A549 (cell line): Measurements from ENCODE around the gene KCNJ9.

Source experiments
- CTCF ChIP-seq: fragments of >200 bp; sonication (Bioruptor Twin); formaldehyde crosslinking; IDR thresholded peaks from 3 replicates; pipeline ENCODE4 v1.5.1; 2016
- ELK1 ChIP-seq: fragments of 150-350 bp; IDR thresholded peaks from 2 replicates; pipeline ENCODE4 v1.6.1; 2014; ENCODE audit warnings: low read depth, mild to moderate bottlenecking, low read length
- EP300 ChIP-seq, 2 experiments: fragments of >200 bp; sonication (Bioruptor Twin); formaldehyde crosslinking; IDR thresholded peaks; 2 replicates in 1 of 2; 3 replicates in 1 of 2; pipeline ENCODE4 v1.6.1; 2016 to 2017
- MAX ChIP-seq: IDR thresholded peaks from 2 replicates; pipeline ENCODE4 v1.6.1; 2012
- MAZ ChIP-seq: fragments of 150-350 bp; IDR thresholded peaks from 2 replicates; pipeline ENCODE4 v1.6.1; 2014; ENCODE audit warnings: antibody characterized with exemption, low read depth, low read length, borderline replicate concordance
- MYC ChIP-seq: IDR thresholded peaks from 2 replicates; pipeline ENCODE4 v1.6.1; 2012; ENCODE audit warnings: mild to moderate bottlenecking, inconsistent platforms, low read length, improper control_type of control experiment, borderline replicate concordance
- RCOR1 ChIP-seq: fragments of 150-350 bp; IDR thresholded peaks from 2 replicates; pipeline ENCODE4 v1.6.1; 2014; ENCODE audit warnings: antibody characterized with exemption, low read length, low read depth
- REST ChIP-seq: fragments of 200-600 bp; sonication (generic); IDR thresholded peaks from 2 replicates; pipeline ENCODE4 v1.6.1; 2016; ENCODE audit warnings: antibody characterized with exemption, mild to moderate bottlenecking, moderate library complexity
- RFX5 ChIP-seq: fragments of 450-650 bp; IDR thresholded peaks from 2 replicates; pipeline ENCODE4 v1.7.1; 2014; ENCODE audit warnings: antibody characterized with exemption, mild to moderate bottlenecking, moderate library complexity
- SREBF2 ChIP-seq: fragments of 450-650 bp; IDR thresholded peaks from 2 replicates; pipeline ENCODE4 v1.6.1; 2014; ENCODE audit warnings: mild to moderate bottlenecking, moderate library complexity
- ZFP36 ChIP-seq: fragments of 450-650 bp; IDR thresholded peaks from 2 replicates; pipeline ENCODE4 v1.6.1; 2014; ENCODE audit warnings: borderline replicate concordance; ENCODE audit not compliant: partially characterized antibody
- ZNF302 ChIP-seq: fragments of 250-450 bp; sonication (Bioruptor Pico); IDR thresholded peaks from 2 replicates; pipeline ENCODE4 v1.9.0; 2021; ENCODE audit warnings: inconsistent platforms, mild to moderate bottlenecking, moderate library complexity

GRCh38 chr1:160114085-160114484, 32.7 kb downstream of the KCNJ9 start:
- TF ChIP-seq REST, result no peak
- no peak for TF ChIP-seq MYC
- TF ChIP-seq ZNF302, result no peak
- no peak for TF ChIP-seq SREBF2
- no peak for TF ChIP-seq RCOR1
- TF ChIP-seq CTCF, result no peak
- TF ChIP-seq RFX5, result no peak
- TF ChIP-seq EP300 (IDR thresholded peaks at IDR 0.05), result no peak
- TF ChIP-seq ZFP36, result no peak
- TF ChIP-seq MAX, result no peak
- no peak for TF ChIP-seq ELK1
- no peak for TF ChIP-seq MAZ
